Brain microvascular endothelial cell (primary cell): ENCODE data around the gene TPI1.

Experiments used
- DNase-seq: peaks from one replicate; pipeline ENCODE4 v3.0.0-alpha.2; 2020
- H3K27ac ChIP-seq: fragments of 250-450 bp; sonication (Bioruptor Pico); 2 replicates; pipeline ENCODE4 v1.5.1; 2020; ENCODE audit warnings: mild to moderate bottlenecking, moderate library complexity
- H3K27me3 ChIP-seq: fragments of 250-450 bp; sonication (Bioruptor Pico); replicated peaks from 2 replicates; pipeline ENCODE4 v1.5.1; 2020; ENCODE audit warnings: mild to moderate bottlenecking
- H3K36me3 ChIP-seq: fragments of 250-450 bp; sonication (Bioruptor Pico); replicated peaks from 2 replicates; pipeline ENCODE4 v1.5.1; 2020; ENCODE audit warnings: mild to moderate bottlenecking
- H3K4me3 ChIP-seq: 2 replicates; pipeline ENCODE4 v1.5.1; 2011; ENCODE audit warnings: low read depth, mild to moderate bottlenecking, control low read depth, low read length, moderate library complexity
- in situ Hi-C: cut with HindIII; loops from 2 replicates; pipeline ENCODE4 v1.10.0; 2017; ENCODE audit warnings: low sequenced_read_pairs, low pct_ligation_motif_present
- TF ChIP-seq, protein P1 (sequence below): IDR thresholded peaks from 2 replicates; pipeline ENCODE4 v1.5.1; 2011; ENCODE audit warnings: low read depth, mild to moderate bottlenecking, moderate library complexity, low read length, control low read depth, inconsistent platforms; ENCODE audit errors: missing control alignments

TPI1 gene

DNA sequence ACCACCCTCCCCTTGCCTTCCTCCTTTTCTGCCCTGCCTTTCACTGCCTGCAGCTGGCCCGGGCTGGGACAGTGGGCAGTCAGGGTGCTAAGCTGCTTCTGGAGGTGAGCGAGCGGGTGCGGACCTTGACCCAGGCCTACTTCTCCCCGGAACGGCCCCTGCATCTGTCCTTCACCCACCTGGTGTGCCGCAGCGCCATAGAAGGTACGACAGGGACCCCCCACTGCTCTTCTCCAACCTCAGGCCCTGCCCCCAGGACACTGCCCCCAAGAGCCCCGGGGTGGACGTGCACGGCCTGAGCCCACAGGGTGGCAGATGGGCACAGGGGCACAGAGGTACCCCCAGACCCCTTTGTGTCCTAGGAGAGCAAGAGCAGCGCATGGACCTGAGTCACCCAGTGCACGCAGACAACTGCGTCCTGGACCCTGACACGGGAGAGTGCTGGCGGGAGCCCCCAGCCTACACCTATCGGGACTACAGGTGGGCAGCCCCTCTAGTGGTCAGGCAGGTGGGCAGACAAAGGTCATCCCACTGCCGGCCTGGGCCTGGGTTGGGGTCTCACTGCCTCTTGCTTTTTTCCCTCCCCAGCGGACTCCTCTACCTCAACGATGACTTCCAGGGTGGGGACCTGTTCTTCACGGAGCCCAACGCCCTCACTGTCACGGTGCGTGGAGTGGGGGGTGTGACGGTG, 29.8 kb upstream of the TPI1 start:
- no peak for DNase-seq
- no peaks in the 10 kb centered on the region for H3K27me3 ChIP-seq
- H3K36me3 ChIP-seq: peaks cover 65% of the 10 kb centered on the region
- H3K27ac ChIP-seq: no peak overlapping the region
- no peak overlapping the region for H3K4me3 ChIP-seq
- in situ Hi-C loops: no loop called here
- TF ChIP-seq, protein P1, sequence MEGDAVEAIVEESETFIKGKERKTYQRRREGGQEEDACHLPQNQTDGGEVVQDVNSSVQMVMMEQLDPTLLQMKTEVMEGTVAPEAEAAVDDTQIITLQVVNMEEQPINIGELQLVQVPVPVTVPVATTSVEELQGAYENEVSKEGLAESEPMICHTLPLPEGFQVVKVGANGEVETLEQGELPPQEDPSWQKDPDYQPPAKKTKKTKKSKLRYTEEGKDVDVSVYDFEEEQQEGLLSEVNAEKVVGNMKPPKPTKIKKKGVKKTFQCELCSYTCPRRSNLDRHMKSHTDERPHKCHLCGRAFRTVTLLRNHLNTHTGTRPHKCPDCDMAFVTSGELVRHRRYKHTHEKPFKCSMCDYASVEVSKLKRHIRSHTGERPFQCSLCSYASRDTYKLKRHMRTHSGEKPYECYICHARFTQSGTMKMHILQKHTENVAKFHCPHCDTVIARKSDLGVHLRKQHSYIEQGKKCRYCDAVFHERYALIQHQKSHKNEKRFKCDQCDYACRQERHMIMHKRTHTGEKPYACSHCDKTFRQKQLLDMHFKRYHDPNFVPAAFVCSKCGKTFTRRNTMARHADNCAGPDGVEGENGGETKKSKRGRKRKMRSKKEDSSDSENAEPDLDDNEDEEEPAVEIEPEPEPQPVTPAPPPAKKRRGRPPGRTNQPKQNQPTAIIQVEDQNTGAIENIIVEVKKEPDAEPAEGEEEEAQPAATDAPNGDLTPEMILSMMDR: no peak

DNA sequence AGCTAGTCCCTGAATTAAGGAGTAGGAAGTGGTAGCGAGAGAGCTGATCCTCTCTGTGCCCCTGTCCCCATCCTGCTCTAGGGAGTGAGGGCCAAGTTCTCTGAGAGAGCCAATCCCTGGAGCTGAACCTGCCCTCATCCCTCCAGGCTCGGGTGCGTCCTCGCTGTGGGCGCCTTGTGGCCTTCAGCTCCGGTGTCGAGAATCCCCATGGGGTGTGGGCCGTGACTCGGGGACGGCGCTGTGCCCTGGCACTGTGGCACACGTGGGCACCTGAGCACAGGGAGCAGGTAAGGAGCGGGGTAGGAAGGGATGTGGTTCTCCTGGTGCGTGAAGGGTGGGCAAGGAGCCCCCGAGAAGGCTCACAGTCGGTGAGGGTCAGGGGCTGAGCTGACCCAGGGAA, 28.5 kb upstream of the TPI1 start:
- peaks cover 64% of the 10 kb centered on the region for H3K36me3 ChIP-seq
- H3K27me3 ChIP-seq: no peaks in the 10 kb centered on the region
- no peak for DNase-seq
- in situ Hi-C loops: no loop called here
- H3K4me3 ChIP-seq: no peak overlapping the region
- no peak overlapping the region for H3K27ac ChIP-seq
- TF ChIP-seq, protein P1: no peak

- in situ Hi-C loops: no loop called here
- peaks cover 62% of the 10 kb centered on the region for H3K36me3 ChIP-seq
- TF ChIP-seq, protein P1: no peak
These were observed 27.7 kb upstream of the TPI1 start for GRCh38 chr12:6839482-6840201.

GRCh38 chr12:6840330-6840729, 27.0 kb upstream of the TPI1 start:
- Histone ChIP-seq H3K4me3 (no peak overlapping the region), H3K27me3 (no peaks in the 10 kb centered on the region), H3K36me3 (peaks cover 69% of the 10 kb centered on the region), H3K27ac (no peak overlapping the region)
- DNase-seq: no peak
- in situ Hi-C loops: no loop called here
- TF ChIP-seq, protein P1: no peak

More at GRCh38 chr12:6839482-6840201, 27.7 kb upstream of the TPI1 start:
- Histone ChIP-seq H3K27me3 (no peaks in the 10 kb centered on the region), H3K27ac (no peak overlapping the region), H3K4me3 (no peak overlapping the region)
- DNase-seq: no peak

DNA sequence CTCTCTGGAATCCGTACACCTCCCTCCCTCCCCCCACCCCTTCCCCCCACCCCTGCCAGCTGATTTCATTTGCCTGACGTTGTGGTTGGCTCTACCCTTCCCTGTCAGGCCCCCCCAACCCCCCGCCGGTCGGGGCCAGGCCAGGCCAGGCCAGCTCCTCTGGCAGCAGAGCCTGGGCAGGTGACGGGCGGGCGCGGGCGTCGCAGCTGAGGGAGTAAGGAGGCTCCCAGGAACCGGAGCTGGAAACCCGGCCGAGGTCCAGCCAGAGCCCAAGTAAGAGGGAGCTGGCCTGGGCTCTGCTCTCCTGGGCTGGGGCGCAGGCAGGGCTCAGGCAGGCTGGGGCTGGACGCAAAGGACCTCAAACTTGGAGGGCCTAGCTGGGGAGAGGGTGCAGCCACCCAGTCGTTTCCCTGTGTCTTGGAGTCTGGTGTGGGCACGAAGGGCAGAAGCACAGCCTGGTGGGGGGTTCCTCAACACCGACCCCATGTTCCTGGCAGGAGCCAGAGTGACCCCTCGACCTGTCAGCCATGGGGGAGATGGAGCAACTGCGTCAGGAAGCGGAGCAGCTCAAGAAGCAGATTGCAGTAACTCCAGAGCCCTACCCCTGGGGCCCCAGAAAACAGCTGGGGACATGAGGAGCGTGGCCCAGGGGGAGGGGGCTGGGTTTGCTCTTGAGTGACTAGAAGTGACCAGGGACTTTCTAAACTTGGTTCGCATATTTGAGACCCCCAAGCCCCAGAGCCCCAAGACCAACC, 26.4 kb upstream of the TPI1 start, which contains the start of gene GNB3:
Gene GNB3 (plus strand): TSS at position 165 of the 755 bp plus-strand sequence. CDS start 363 bp downstream, at position 528.
- in situ Hi-C loops: no loop called here

More for the DNA sequence above, 26.4 kb upstream of the TPI1 start, which contains the start of gene GNB3:
- H3K27me3 ChIP-seq: no peaks in the 10 kb centered on the region
- no peak within 1 kb of the TSS for H3K4me3 ChIP-seq
- H3K27ac ChIP-seq: no peak within 1 kb of the TSS
- no peak for DNase-seq
- peaks cover 71% of the 10 kb centered on the region for H3K36me3 ChIP-seq
- TF ChIP-seq, protein P1: no peak
